GM15510 (cell line): ENCODE results near the gene RFX2.

ENCODE experiments used
- POLR2A ChIP-seq: IDR thresholded peaks from 3 replicates; pipeline ENCODE4 v1.6.1; 2011; ENCODE audit warnings: borderline replicate concordance; ENCODE audit not compliant: insufficient read length; ENCODE audit errors: extremely low read depth

Gene RFX2

DNA sequence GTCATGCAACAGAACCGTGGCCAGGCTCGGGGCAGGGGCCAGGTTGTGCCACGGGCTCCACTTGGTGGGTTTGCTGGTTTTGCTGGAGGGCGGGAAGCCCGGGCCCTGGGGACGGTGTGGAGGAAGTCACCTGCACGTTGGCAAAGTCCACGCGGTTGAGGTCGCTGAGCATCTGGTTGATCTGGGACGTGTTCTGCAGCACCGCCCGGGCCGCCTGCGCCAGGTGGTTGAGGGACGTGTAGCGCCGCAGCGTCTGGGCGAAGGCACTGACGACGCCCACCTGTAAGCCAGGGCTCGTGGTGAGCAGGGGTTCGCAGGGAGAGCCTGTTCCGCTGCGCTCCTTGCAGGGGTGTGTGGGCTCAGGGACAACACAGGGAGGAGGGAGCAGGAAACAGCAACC is 107.7 kb downstream of the RFX2 start:
- no peak for TF ChIP-seq POLR2A

DNA sequence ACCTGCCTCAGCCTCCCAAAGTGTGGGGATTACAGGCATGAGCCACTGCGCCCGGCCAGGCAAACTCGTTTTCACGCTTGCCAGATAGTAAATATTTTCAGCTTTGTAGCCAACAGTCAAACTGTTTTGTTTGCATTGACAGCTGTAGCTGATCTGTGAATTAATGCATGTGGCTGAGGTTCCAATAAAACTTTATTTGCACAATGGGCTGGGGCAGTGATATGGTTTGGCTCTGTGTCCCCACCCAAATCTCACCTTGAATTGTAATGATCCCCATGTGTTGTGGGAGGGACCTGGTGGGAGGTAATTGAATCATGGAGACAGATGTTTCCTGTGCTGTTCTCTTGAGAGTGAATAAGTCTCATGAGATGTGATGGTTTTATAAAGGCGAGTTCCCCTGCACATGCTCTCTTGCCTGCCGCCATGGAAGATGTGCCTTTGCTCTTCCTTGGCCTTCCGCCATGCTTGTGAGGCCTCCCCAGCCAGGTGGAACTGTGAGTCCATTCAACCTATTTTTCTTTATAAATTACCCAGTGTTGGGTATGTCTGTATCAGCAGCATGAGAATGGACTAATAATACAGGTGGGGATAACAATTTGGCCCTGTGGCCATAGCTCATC is 110.0 kb downstream of the RFX2 start:
- TF ChIP-seq POLR2A = no peak

DNA sequence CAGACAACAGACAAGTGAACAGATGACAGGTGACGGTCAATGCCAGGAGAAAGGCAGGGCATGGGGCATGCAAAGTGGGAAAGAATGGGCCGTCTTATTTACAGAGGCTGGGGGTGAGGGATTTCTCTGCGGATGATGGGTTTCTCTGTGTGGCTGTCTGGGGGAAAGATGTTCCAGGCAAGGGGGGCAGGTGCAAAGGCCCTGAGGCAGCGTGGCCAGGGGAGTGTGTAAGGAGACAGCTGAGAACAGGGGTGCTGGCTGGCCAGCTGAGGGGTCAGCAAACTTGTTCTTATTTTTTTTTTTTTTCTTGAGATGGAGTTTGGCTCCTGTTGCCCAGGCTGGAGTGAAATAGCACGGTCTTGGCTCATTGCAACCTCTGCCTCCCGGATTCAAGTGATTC is 110.6 kb downstream of the RFX2 start:
- no peak for TF ChIP-seq POLR2A

DNA sequence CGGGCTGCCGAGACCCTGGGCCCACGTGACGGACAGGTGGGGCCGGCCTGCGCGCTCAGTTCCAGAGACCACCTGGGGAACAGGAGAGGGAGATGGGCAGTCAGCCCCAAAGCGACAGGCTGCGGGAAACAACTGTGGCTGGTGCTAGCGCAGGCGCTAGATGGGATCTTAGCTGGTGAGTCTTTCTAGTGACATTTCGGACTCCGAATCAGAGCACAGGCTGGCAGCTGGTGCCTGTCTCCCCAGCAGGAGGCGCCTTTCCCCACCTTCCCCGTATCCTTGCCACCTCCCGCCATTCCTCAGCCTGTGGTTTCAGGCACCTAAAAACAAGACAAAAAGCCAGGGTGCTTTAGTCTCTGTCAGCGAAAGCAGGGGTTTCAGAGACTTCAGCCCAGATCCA is 112.9 kb downstream of the RFX2 start:
- no peak for TF ChIP-seq POLR2A

DNA sequence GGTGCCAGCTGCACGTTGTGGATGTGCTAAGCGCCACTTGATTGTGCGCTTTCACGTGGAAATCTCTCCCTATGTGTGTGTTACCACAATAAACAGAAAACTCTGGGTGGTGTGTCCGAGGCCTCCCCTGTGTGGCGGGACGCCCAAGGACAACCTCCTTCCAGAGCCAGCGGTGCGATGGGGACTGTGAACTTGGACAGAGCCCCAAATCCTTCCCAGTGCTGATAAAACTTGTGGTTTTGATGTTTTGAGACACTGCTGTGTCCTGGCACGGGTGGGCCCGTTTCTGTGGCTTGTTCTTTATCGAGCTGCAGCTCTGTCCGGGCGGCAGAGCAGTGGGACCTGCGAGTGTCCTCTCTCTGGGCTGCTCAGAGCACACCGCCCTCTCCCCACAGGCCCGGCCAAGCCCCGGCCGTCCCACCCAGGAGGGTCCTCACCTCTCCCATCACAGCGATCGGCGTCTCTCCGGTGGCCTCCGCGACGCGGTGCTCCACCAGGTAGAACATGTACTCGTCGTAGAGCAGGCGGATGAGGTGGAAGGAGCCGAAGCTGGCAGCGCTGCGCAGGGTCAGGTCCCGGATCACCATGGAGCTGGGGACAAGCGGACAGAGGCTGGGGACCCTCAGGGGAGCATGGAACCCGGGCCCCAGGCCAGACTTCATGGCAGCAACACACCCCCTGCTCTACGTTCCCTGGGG is 113.5 kb downstream of the RFX2 start:
- TF ChIP-seq POLR2A = no peak

DNA sequence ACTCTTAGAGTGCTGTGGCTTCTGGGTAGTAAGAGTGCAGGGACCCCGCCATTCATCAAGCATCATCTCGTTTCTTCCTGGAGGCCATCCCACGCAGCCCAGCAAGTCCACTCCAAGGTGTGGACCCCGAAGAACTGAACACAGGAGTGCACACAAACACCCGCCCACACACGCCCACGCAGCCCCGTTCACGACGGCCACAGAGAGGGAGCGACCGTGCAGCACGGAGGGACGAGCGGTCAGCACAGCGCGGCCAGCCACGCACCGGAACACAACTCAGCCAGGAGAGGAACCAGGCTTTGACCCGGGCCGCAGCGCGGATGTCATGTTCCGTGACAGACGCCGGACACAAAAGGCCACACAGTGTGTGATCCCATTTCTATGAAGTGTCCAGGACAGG is 114.2 kb downstream of the RFX2 start:
- TF ChIP-seq POLR2A = no peak

DNA sequence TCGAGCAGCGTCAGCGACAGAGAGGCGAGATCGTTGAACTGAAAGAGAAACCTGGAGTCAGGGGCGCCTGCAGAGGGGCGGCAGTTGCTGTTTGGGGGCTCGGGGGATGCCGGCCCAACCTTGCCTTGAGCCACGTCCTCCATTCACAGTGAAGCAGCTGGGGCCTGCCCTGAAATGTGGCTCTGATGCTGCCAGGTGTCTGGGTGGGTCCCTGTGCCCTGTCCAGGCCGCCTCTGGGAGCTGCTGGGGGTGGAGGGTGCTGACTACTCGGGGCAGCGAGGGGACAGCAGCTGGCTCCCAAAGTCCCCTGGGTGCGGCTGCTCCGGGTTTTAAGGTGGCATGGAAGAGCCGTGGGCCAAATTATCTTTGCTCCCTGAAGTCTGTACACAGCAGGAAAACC is 114.7 kb downstream of the RFX2 start:
- TF ChIP-seq POLR2A = no peak

DNA sequence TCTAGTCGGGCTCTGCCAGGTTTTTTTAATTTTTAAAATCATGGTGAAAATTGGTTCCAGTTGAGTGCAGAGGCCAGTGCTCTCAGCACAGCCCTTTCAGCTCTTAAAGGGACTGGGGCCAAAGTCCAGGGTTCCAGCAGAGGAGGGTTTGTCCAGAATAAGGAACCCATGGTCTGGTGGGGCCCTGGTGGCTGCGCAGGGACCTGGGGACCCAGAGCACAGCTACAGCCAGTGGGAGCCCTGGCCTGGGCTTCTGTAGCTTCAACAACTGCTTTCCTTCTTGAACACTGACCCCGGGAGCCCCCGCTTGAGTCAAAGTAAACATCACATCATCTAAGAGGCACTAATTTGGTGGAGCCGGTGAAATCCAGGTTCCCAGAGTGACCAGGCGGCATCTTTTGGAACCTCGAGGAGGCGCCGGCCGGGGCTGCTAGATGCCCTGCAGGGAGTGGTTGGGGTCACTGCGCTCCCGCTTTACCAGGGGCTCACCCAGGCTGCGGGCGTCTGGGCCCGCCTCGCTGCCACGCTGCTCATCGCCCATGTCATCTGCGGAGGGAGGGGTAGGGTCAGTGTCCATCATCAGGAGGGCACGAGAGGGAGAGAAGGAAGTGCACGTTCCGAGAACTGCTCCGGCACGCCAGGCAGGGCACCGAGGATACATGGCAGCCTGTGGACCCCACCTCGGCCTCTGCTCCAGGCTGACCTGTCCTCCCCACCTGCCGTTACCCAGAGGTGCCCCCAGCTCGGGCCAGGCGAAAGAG is 115.7 kb downstream of the RFX2 start:
- TF ChIP-seq POLR2A = no peak

DNA sequence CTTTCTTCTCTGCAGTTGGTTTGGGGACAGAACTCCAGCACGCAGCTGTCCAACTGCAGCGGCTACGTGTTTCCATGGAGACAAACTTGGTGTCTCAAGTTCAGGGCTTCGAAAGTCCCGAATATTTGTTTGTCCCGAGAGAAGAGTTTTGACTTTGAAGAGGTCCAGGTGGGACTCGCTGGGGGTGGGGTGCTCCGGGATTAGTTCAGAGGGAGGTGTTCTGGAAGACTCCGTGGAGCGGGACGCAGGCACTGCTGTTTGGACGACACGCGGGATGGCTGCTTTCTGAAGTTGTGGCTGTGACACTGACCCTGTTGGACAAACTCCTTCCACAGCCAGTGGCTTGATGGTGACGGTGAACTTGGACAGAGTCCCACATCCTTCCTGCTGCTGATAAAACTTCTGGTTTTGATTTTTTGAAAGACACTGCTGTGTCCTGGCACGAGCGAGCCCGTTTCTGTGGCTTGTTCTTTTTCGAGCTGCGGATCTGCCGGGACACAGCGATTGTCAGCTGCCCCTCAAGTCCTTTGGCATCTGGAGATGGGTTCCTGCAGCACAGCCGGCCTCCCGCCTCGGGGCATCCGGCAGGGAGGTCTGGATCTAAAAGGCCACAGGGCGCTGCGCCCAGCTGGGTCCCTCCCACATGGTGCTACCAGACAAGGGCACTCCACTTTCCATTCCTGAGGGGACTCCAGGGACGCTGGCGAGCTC is 116.5 kb downstream of the RFX2 start:
- TF ChIP-seq POLR2A = no peak

DNA sequence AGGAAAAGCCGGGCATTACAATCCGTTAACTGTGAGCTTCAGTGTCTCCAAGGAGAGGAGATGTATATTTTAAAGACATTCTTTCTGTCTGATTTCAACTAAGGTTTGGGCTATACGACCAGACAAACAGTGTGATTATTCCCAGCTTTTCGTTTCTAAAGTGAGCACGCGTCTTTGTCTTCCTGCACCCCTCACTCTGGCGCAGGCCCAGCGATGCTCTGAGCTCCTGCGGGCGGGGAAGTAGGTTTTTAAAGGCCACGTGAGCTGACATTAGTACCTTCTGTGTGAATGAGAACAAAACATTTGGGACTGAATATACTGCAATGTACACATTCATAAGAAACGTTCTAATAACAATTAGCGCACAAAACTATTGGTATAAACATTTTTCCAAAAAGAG is 117.1 kb downstream of the RFX2 start:
- TF ChIP-seq POLR2A = no peak

DNA sequence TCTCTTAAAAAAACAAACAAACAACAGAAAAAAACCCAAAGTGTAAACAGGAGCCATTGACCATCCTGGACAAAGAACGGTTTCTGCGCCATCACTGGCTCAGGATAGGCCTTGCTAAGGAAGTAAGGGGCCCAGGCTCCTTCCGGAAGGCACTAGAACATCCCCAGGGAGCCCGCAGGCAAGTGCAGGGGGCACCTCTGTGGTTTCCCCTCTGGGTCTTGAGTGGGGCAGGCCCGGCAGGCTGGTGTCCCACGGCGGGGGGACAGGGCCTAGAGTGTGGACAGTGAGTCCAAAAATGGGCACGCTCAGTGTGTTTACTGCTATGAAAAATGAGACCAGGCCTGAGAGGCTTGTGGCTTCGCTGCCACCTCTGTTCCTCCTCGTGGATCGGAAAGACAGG is 117.5 kb downstream of the RFX2 start:
- no peak for TF ChIP-seq POLR2A

DNA sequence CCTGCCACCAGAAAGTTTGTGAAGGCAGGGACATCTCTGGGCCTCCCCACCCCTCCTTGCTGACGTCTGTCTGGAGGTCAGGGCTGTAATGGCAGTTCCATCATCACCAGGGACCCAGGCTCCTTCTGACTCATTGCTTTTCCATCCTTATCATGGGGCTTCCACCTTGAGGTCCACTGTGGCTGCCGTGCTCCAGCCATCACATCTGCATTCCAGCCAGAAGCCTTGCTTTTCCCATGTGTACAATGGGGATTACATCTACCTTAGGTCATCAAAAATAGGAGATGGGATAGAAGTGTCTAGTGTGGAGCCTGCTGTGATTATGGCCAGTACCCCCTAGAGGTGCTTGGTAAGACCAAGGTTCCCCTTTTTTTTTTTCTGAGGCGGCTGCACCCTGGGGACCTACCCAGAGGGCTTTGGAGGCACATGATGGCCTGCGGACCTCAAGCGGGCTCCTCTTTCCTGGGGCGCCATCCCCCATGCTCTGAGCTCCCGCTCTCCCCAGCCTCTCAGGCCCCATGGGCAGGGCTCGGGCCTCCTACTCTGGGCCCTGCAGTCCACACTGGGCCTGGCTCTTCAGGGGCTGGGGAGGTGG is 119.0 kb downstream of the RFX2 start:
- TF ChIP-seq POLR2A = no peak

DNA sequence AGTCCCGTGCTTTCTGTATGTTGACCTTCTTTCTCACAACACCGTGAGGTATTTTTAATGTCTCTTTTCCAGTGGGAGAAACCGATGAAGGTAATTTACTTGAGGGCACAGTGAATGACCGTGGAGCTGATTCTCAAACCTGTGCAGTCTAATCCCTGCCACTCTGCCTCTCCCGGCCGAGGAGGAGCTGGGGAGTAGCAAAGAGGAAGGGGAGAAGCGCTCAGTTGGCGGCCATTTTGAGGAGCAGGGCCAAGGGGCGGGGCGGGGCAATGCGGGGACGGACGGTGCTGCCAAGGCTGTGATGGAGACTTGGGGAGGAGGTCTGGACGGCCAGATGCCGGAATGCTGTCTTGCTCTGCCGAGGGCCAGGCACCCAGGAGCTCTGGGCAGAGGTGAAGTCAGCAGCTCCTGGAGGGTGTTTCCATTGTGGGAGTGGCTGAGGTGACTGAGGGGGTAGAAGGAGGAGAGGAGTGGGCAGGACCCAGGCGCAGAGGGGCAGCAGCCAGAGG is 120.0 kb downstream of the RFX2 start:
- TF ChIP-seq POLR2A = no peak

DNA sequence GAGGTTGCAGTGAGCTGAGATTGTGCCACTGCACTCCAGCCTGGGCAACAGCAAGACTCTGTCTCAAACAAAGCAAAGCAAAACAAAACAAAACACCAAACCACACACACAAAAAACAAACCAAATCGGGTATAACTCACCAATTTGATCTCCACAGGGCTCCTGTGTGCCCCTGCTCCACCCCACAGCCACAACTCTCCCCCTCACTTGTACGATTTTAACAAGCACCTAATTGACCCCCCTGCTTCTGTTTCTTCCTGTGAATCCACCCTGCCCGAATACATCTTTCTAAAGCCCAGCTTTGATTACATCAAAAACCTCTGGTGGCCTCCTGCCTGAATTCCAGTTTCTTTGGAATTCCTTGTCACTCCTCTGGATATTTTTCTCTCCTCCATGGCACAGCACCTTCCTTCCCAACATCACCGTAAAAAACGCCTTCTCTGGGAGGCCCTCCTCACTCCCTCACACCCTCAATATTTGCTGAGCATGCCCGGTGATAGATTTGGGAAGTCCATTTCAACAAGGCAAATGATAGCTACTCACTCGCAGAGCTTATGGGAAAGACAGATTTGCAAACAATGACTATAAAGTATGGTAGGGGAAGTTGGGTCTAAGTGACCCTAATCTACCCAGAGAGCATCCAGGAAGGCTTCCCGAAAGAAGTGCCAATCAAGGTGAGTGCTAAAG is 120.8 kb downstream of the RFX2 start:
- TF ChIP-seq POLR2A = no peak
